ENCODE measurements around the gene ENTPD6.
A peak's percentile ranks its signal among the peaks of the same experiment; 100 is the strongest.

Gene ENTPD6

DNA sequence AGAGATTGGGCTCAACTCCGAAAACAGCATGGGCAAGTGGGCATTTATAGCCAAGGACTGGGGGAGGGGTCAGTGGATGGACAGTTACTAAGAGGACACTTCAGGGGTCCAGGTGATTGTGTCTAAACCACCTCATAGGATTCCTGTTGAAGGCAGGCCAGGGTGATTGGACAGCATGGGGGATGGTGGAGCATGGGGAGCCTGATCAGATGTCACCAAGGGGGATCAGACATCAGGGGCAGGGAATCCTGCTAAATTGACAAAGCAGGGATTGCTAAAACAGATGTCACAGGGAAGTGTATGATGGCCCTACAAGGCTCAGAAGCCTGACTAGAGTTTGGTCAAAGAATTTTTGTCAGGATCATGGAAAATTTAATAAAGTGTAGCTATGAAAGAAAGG, 49.9 kb downstream of the ENTPD6 start:
- DNase-seq: no peak

DNA sequence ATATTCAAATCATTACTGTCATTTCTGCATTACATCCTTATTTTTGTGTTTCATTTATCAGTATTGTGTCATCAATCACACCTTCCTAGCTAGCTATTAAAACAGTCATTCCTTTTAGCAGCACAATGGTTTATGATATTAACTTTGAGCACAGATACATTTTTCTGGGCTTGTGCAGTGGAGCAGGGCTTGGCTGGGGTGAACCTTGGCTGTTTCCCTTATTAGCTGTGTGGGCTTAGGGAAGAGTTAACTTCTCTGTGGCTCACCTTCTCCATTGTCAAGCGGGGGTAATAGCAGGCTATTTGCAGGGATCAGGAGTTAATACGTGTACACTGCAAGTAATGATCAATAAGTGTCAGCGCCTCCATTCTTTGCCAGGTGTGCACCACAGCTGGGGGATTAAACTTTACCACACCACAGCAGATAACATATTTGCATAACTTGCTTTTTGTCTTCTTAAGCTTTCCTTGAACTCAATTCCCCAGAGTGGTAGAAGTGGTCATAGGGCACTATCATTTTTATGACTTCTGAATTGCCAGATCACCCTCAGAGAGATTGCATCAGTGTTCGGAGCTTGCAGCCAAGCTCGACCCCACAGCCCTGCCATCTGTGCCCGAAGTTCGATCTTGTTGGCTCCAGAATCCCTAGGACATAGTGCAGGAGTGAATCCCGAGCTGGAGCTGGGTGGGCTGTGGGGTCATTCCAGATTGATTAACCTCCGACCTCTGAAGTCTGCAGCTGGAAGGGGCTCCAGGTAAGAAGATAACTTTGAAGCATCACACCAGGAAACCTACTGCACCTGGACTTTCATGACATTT, 50.9 kb downstream of the ENTPD6 start:
- no peak for DNase-seq

GRCh38 chr20:25247000-25247517, 51.5 kb downstream of the ENTPD6 start:
- peak in 1 of 2 donors; percentile 9 for DNase-seq

DNA sequence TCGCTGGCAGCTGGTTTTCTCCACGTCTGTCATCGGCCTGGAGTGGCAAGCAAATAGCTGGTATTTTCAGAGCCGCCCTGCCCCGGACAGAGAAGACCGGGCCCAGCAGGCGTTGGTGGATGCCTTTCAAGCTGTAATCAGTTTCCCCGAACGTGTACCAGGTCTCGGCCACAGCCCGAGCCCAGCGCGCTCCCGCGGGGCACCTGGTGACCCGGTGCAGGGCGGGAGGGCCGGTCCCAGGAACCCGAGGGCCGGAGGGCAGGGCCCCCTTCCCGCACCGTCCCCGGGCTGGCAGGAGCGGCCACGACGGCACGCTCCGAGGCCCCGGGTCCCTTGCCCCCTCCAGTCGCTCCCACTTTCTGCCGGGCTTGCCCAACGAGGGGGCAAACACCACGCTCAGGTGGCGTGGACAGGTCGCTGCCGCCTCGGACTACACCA, 52.0 kb downstream of the ENTPD6 start:
- DNase-seq: peak in 1 of 2 donors; percentile 21

- DNase-seq: peak; percentile 71 to 84
These were observed 52.7 kb downstream of the ENTPD6 start, which contains the start of gene PYGB for GRCh38 chr20:25247956-25248785. Gene PYGB (plus strand): TSS chr20:25248085. CDS start chr20:25248179, 94 bp downstream.

GRCh38 chr20:25248786-25249172, 53.3 kb downstream of the ENTPD6 start:
- DNase-seq: no peak

GRCh38 chr20:25249198-25249931, 53.9 kb downstream of the ENTPD6 start:
- no peak for DNase-seq

DNA sequence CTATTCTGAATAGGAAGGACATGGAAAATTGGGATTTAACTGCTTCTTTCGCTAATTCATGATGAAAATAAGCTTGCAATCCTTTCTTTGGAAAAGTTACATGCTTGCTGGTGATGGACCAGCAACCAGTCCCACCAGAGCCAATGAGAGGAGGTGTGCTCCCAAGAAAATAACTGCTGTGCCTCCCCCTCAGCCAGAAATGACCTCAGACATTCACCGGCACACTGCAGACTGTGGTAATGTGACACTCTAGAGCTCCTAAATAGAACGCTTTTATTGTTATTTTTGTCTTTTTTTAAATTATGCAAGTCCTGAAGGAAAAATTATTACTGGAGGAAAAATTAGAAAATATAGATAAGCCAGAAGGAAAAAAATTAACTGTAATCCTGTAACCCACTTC, 55.0 kb downstream of the ENTPD6 start:
- DNase-seq: no peak

DNA sequence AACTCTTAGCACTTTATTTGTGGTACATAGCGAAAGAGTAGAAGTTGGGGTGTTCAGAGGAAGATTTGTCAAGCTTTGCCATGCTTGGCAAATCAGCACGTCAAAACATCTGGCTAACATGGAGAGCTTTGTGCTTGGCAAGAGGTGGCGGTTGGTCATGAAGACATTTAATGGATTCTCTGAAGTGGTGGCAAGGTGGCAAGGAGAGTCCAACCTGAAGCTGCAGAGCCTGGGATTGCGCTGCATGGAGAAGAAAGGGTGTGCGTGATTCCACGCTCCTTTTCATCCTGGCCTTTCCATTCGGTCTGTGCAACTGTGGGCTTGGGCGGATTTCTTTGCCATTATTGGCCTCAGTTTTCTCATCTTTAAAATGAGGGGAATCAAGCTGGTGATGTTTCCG, 55.5 kb downstream of the ENTPD6 start:
- DNase-seq: no peak

- DNase-seq: no peak
These were observed 56.0 kb downstream of the ENTPD6 start for GRCh38 chr20:25251558-25251957.

DNA sequence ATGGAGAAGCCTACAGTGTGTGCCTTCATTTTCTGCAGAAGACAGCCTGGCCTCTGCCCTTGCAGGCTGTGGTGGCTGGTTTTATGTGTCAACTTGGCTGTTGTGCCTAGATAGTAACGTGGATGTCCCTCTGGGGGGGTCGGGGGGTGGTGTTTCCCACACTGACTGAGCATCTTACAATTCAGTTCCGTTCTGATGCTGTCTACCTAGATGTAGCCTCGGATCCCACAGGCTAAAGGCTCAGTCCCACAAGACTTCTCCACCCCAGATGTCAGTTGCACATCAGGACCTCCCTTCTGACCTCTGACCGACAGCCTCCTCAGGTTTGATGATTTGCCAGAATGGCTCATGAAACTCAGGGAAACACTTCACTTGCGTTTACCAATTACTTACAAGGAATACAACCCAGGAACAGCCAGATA, 56.7 kb downstream of the ENTPD6 start:
- DNase-seq: no peak

DNA sequence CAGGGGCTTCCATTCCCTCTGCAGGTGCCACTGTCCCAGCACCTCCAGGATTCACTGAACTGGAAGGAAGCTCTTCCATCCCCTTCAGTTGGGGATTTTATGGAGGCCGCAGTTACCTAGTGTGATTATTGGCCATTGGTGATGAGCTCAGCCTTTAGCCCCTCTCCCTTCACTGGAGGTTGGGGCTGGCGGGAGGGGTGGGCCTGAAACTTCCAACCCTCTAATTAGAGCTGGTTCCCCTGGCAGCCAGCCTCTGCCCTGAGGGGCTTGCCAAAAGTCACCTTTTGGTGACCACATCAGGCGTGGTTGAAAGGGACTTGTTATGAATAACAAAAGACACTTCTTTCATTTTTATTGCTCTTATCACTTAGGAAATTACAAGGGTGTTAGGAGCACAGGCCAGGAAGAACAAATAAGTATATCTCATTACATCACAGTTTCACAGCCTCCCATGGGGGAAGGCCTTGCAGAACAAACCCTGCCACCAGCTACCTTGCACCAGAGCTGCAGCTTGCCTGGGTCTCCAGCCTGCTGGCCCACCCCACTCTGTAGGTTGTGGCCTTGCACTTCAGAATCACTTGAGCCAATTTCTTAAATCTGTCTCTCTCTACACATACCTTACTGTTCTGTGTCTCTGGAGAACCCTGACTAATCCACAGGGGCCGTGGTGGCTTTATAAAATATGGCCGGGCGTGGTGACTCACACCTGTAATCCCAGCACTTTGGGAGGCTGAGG, 57.3 kb downstream of the ENTPD6 start:
- no peak for DNase-seq

DNA sequence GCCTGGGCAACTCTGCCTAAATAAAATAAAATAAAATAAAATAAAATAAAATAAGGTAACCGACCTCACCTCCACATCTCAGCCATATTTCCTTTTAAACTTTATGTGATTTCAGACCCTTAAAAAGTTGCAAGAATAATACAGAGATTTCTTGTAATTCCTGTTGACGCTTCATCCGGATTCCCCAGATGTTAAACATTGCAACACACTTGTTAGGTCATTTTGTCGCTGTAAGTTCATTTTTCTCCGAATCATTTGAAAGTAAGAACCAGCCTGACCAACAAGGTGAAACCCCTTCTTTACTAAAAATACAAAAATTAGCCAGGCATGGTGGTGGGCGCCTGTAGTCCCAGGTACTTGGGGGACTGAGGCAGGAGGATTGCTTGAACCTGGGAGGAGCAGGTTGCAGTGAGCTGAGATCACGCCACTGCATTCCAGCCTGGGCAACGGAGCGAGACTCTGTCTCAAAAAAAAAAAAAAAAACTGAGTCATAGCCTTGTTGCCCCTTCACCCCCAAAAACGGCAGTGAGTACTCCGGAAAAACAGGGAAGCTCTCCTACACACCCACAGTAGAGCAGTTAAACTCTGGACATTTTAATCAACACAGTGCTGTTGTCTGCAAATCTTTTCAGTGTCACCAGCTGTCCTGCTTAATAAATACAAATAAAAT, 58.2 kb downstream of the ENTPD6 start:
- DNase-seq: no peak

GRCh38 chr20:25254571-25254970, 59.1 kb downstream of the ENTPD6 start:
- DNase-seq: no peak

- no peak for DNase-seq
These were observed 59.6 kb downstream of the ENTPD6 start for GRCh38 chr20:25254986-25255680.

GRCh38 chr20:25256226-25256859, 60.8 kb downstream of the ENTPD6 start:
- DNase-seq: no peak

DNA sequence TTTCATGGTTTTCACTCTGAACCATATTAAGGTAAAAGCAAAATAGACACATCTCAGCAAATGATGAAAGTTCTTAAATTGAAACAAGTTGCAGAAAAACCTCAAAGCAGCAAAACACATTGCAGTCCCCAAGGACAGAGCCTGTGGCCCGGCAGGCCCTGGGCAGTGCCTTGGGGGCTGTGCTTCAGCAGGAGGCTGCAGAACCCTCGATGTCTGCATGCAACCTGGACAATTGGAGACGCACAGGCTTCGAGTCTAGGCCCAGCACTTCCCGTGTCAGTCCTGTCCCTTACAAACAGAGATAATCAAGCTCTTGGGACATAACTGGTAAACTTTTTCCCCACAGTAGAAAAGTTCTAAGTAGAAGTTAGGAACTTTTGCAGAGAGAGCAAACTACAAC, 61.6 kb downstream of the ENTPD6 start:
- DNase-seq: no peak

GRCh38 chr20:25257756-25258475, 62.4 kb downstream of the ENTPD6 start:
- DNase-seq: no peak

DNA sequence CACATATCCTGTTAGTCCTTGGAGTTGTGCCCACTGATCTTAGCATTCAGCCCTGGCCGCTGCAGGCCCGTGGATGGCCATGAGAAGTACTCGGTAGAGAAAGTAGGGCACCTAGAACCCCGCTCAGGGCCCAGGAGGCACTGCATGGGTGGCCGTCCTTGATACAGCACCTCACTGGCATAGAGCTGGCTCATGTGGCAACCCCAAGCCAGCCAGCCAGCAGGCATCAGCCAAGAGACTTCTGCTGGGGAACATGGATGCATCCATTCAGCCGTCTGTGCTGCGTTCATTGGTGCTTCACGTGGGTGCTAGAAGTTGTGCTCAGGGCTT, 62.9 kb downstream of the ENTPD6 start:
- no peak for DNase-seq

- no peak for DNase-seq
These were observed 63.3 kb downstream of the ENTPD6 start for GRCh38 chr20:25258828-25259227.
